ENCODE data around the gene TMEM240.
"Not testable (repeated sequence)": the region's sequence is repeated elsewhere in the genome, so short reads cannot be mapped to it uniquely, and the experiment has no call there.

Gene TMEM240

DNA sequence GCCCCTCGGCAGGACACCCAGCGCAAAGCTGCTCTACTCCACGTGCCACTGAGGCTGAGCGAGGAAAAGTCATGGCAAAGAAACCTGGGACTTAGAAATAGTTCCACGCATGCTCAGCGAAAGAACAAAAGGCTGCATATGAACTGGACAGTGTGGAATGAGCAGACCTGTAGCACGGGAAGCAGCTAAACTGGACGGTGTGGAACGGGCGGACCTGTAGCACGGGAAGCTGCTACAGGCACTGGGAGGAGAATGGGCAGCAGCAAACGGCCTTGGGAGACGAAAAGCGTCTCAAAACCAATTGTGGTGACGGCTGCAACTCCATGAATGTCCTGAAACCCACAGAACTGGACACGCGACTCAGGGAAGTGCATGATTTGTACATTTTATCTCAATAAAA, 18.6 kb upstream of the TMEM240 start:
- DNase-seq (ENCODE audit: low read depth): no peak
- H3K4me3 ChIP-seq (ENCODE audit: low read depth, low read length): no peak overlapping the region

DNA sequence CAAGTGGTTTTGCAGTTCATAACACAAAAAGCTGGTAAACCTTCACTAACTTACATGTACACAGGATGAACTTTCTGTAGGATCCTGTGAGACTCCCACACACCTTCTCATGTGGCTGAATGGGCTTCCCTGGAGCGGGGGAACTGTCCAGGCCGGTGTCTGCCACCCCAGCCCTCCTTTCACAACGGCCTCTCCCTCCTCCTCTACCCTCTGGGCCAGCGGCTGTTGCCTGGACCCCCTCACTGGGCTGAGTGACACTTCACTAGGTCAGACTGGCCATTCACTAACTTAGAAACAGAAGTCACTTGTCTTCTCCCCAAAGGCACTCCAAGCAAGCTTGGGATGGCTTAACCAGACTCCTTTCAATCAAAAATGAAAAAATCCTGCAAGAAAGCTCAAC, 18.2 kb upstream of the TMEM240 start:
- DNase-seq (ENCODE audit: low read depth): no peak
- H3K4me3 ChIP-seq (ENCODE audit: low read depth, low read length): no peak overlapping the region

DNA sequence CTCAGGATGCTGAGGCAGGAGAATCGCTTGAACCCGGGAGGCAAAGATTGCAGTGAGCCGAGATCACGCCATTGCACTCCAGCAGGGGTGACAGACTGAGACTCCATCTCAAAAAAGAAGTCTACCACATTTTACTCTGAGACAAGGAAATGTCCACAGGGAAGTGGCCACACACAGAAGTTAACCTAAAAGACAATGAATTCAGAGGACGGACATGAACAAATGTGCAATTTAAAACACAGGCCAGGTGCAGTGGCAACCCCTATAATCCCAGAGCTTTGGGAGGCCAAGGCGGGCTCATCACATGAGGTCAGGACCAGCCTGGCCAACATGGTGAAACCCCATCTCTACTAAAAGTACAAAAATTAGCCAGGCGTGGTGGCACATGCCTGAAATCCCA, 17.3 kb upstream of the TMEM240 start:
- not testable (repeated sequence) for DNase-seq (ENCODE audit: low read depth); H3K4me3 ChIP-seq (ENCODE audit: low read depth, low read length)

DNA sequence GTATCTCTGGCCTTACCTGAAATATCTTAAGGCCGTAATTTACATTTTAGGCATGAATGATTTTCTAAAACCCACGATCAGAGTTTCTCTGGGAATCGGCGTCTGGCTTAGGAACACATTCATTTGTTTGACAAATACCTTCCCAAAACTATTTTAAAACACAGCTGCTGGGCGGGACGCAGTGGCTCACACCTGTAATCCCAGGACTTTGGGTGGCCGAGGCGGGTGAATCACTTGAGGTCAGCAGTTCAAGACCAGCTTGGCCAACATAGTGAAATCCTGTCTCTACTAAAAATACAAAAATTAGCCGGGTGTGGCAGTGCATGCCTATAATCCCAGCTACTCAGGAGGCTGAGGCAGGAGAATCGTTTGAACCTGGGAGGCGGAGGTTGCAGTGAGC, 16.5 kb upstream of the TMEM240 start:
- not testable (repeated sequence) for H3K4me3 ChIP-seq (ENCODE audit: low read depth, low read length); DNase-seq (ENCODE audit: low read depth)

GRCh38 chr1:1556505-1556904, 16.1 kb upstream of the TMEM240 start:
- DNase-seq (ENCODE audit: low read depth): no peak
- no peak overlapping the region for H3K4me3 ChIP-seq (ENCODE audit: low read depth, low read length)

DNA sequence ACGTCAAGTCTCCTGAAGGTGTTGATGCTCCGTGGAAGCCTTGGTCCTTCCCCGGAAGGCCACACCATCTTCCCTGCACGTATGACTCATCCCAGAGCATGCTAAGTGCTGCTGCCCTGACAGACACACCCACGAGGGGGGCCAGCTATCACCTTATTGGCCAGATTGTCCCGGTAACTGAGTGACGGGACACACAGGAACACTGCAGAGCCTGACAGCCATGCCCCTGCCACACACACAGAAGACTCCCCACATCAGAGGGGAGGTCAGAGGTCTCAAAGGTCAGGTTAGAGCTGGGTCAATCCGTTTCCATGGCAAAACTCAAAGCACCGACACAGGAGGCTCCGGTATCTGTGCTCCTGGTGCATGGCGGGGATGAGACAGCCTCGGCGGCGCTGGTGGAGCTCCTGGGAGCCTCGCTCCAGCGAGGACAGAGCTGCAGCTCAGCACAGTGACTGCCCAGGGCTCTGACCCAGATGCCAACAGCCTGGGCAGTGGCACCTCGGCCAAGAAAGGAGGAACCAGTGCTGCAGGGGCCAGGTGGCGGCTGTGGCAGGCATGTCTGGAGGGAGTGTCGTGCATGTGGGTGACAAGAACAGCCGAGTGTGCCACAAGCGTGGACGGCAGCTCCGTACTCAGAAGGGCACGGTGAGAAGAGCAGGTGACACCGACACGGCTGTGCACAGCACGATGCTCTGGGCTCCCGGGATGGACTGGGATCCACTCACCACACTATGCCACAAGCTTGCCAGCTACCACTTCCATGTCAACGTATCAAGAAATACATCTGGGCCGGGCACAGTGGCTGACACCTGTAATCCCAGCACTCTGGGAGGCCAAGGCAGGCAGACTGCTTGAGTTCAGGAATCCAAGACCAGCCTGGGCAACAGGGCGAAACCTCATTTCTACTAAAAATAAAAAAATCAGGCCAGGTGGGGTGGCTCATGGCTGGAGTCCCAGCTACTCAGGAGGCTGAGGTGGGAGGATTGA, 14.8 kb upstream of the TMEM240 start:
- no peak overlapping the region for H3K4me3 ChIP-seq (ENCODE audit: low read depth, low read length)
- DNase-seq (ENCODE audit: low read depth): peak; percentile 45

DNA sequence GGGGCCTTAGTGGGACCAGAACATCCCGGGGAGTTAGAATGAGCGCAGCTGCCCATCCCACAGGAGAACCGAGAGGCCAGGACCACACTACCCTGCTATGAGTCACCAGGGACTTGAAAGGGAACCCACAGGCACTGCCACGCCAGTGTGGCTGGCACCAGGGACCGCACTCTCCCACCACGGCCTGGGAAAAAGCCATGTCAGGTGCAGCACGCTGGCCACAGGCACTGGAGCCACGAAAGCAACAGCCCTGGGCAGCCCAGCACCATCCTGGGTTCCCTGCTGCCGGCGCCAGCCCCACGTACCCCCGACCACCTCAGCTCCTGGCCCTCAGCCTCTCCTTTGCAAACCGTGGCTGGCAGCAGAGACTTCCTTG, 14.1 kb upstream of the TMEM240 start:
- no peak overlapping the region for H3K4me3 ChIP-seq (ENCODE audit: low read depth, low read length)

GRCh38 chr1:1553821-1554494, 13.5 kb upstream of the TMEM240 start:
- DNase-seq (ENCODE audit: low read depth): no peak
- no peak overlapping the region for H3K4me3 ChIP-seq (ENCODE audit: low read depth, low read length)

More for the DNA sequence above, 14.1 kb upstream of the TMEM240 start:
- DNase-seq (ENCODE audit: low read depth): no peak

GRCh38 chr1:1552263-1552639, 11.8 kb upstream of the TMEM240 start:
- DNase-seq (ENCODE audit: low read depth): no peak
- no peak overlapping the region for H3K4me3 ChIP-seq (ENCODE audit: low read depth, low read length)

DNA sequence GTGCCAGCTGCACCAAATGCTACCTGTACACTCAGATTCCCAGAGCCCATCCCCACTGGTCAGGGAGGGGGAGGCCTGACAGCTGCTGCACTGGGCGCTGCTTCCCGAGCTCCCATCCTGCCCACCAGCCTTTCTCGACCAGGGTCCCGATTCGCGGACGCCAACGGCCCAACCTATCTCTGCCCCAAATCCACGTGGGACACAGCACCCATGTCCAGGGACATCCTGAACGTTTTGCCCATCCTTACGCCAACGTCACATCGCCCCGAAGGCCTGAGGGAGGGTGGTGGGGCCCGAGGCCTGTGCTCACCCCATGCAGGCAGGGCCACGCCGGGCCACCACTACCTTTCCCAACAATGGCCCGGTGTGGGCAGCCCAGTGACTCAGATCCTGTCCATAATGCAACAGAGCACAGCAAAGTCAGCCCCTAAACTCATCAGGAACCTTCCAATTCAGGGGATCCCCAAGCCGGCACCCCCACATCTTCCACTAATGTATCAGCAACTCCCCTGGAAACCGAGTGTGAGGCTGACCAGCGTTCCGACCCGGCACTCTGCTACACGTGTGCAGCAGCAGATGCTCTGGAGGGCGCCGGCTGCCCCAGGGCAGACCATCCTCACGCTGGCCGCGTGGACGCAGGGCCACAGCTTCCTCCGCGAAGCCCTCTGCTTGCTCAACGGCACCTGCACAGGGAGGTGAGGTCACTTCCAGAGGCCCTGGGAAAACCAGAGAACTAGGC, 11.3 kb upstream of the TMEM240 start:
- no peak for DNase-seq (ENCODE audit: low read depth)
- H3K4me3 ChIP-seq (ENCODE audit: low read depth, low read length): no peak overlapping the region

DNA sequence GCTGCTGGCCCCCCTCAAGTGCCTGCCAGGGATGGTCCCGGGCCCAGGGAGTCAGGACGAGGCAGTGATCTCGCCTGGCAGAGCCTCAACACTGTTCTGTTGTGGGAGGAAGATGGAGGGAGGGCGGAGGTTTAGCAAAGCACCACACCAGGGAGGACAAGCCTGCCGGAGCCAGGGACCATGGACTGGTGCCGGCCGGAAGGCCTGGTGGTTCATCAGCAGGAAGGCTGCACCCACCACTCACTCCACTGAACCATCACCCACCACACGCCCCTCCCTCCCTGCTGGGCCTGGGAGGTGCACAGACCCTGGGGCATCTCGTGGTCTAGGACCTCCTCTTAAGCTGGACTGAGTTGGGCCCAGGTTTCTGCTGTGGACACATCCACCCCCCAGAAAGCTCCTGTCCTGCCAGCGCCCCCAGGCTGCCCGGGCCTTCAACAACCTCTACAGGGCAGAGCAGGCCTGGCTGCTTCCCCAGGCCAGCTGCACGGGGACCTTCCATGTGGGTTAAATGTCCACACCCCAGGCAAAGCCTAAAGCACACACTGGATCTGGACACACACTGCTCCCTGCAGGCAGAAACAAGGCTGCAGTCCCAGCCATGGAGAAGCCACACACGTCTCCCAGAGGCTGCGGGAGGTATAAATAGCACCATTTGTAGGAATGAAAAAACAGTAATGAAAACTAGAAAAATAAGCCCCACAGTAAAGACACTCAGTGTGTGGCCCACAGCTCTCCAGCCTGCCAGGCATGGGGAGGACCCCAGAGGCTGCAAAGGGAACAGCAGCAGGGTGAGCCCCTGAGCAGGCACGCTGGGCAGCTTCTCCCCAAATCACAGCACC, 10.4 kb upstream of the TMEM240 start:
- H3K4me3 ChIP-seq (ENCODE audit: low read depth, low read length): no peak overlapping the region
- DNase-seq (ENCODE audit: low read depth): no peak

GRCh38 chr1:1550087-1550486, 9.7 kb upstream of the TMEM240 start:
- DNase-seq (ENCODE audit: low read depth): no peak
- H3K4me3 ChIP-seq (ENCODE audit: low read depth, low read length): no peak overlapping the region

DNA sequence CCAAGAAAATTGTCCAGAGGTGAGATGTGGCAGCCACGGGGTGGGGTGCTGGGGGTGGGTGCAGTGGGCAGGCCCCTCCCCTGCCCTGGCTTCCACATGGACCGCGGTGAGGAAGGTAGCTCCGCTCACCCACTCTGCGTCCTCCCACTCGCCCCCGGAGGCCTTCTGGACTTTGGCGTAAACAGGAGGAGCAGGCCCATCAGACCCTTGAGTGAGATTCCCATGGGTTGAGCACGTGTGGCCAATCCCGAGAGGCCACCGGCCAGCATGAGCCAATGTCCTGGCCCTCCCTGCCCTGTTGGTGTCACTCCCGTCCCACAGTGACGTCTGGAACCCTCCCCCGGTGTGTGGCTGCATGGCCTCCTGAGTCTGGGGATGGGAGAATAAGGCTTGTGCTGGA, 8.2 kb upstream of the TMEM240 start:
- DNase-seq (ENCODE audit: low read depth): no peak
- H3K4me3 ChIP-seq (ENCODE audit: low read depth, low read length): no peak overlapping the region

GRCh38 chr1:1547476-1547875, 7.1 kb upstream of the TMEM240 start:
- H3K4me3 ChIP-seq (ENCODE audit: low read depth, low read length): no peak overlapping the region
- DNase-seq (ENCODE audit: low read depth): no peak

GRCh38 chr1:1547011-1547410, 6.6 kb upstream of the TMEM240 start:
- no peak for DNase-seq (ENCODE audit: low read depth)
- H3K4me3 ChIP-seq (ENCODE audit: low read depth, low read length): no peak overlapping the region

- no peak overlapping the region for H3K4me3 ChIP-seq (ENCODE audit: low read depth, low read length)
- no peak for DNase-seq (ENCODE audit: low read depth)
Measured at GRCh38 chr1:1545946-1546737, 5.7 kb upstream of the TMEM240 start.

DNA sequence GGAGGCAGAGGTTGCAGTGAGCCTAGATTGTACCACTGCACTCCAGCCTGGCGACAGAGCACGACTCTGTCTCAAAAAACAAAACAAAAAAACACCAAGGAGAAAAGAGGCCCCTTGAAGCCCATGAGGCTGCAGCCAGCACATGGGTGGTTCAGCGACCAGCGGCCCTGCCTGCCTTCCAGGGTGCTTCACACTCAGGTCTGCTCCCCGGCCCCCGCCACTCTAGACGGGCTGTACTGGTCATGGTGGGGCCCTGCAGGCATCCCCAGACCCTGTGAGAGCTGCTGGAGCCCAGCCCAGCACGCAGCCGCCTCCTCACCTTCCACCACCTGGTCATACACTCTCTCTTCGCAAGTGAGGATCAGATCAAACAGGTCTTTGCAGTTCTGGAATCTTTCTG, 4.1 kb upstream of the TMEM240 start:
- DNase-seq (ENCODE audit: low read depth): no peak
- no peak overlapping the region for H3K4me3 ChIP-seq (ENCODE audit: low read depth, low read length)

GRCh38 chr1:1543706-1544099, 3.3 kb upstream of the TMEM240 start:
- DNase-seq (ENCODE audit: low read depth): no peak
- no peak overlapping the region for H3K4me3 ChIP-seq (ENCODE audit: low read depth, low read length)
